Activated naive CD8-positive, alpha-beta T cell treated with anti-CD3 and anti-CD28 coated beads for 36 hours (primary cell): ENCODE results near the gene KRT4. TPM values are rescaled to one million over a fixed set of nuclear protein-coding genes. Genes with fewer than 3 reads are reported as not detected.

ENCODE experiments used
- DNase-seq: peaks from one replicate; pipeline ENCODE4 v3.0.0; 2021
- H3K27ac Mint-ChIP-seq: one replicate; pipeline ENCODE4 v1.8.0; 2022; ENCODE audit warnings: mild to moderate bottlenecking, moderate library complexity, mixed read lengths
- H3K27me3 Mint-ChIP-seq: one replicate; pipeline ENCODE4 v1.8.0; 2022; ENCODE audit warnings: mild to moderate bottlenecking, mixed read lengths
- H3K36me3 Mint-ChIP-seq: one replicate; pipeline ENCODE4 v1.8.0; 2021; ENCODE audit warnings: mild to moderate bottlenecking, mixed read lengths
- H3K4me1 Mint-ChIP-seq: one replicate; pipeline ENCODE4 v1.8.0; 2021; ENCODE audit warnings: mixed read lengths
- H3K4me3 Mint-ChIP-seq: one replicate; pipeline ENCODE4 v1.8.0; 2022; ENCODE audit warnings: mild to moderate bottlenecking, moderate library complexity, mixed read lengths
- H3K9me3 Mint-ChIP-seq: one replicate; pipeline ENCODE4 v1.8.0; 2022; ENCODE audit warnings: mixed read lengths
- total RNA-seq, 2 experiments: library from RNA; stranded (reverse); gene quantifications; one replicate each; pipeline ENCODE4 v1.2.3, GENCODE V29; 2021

KRT4 gene
- total RNA-seq, 2 experiments from 2014 or later: 0.22 TPM; not detected in 1

- Mint-ChIP-seq H3K4me1 (peaks cover 8% of the 10 kb centered on the region), H3K9me3 (no peaks in the 10 kb centered on the region), H3K4me3 (no peak overlapping the region), H3K36me3 (no peaks in the 10 kb centered on the region), H3K27ac (no peak overlapping the region), H3K27me3 (no peaks in the 10 kb centered on the region)
- no peak for DNase-seq
These were observed 6.0 kb upstream of the KRT4 start for GRCh38 chr12:52819731-52820510.

GRCh38 chr12:52818887-52819420, 5.0 kb upstream of the KRT4 start:
- Mint-ChIP-seq H3K4me3 (no peak overlapping the region), H3K27ac (no peak overlapping the region)

GRCh38 chr12:52818388-52818787, 4.5 kb upstream of the KRT4 start:
- no peak overlapping the region for H3K4me3 Mint-ChIP-seq
- no peak for DNase-seq
- H3K27ac Mint-ChIP-seq: no peak overlapping the region
- H3K9me3 Mint-ChIP-seq: no peaks in the 10 kb centered on the region
- H3K27me3 Mint-ChIP-seq: no peaks in the 10 kb centered on the region
- peaks cover 8% of the 10 kb centered on the region for H3K4me1 Mint-ChIP-seq
- H3K36me3 Mint-ChIP-seq: no peaks in the 10 kb centered on the region

More at GRCh38 chr12:52818887-52819420, 5.0 kb upstream of the KRT4 start:
- peaks cover 8% of the 10 kb centered on the region for H3K4me1 Mint-ChIP-seq
- H3K27me3 Mint-ChIP-seq: no peaks in the 10 kb centered on the region
- no peaks in the 10 kb centered on the region for H3K36me3 Mint-ChIP-seq
- no peak for DNase-seq
- H3K9me3 Mint-ChIP-seq: no peaks in the 10 kb centered on the region

- no peak for DNase-seq
- no peaks in the 10 kb centered on the region for H3K9me3 Mint-ChIP-seq
- peaks cover 8% of the 10 kb centered on the region for H3K4me1 Mint-ChIP-seq
- no peaks in the 10 kb centered on the region for H3K27me3 Mint-ChIP-seq
- H3K27ac Mint-ChIP-seq: no peak overlapping the region
- H3K36me3 Mint-ChIP-seq: no peaks in the 10 kb centered on the region
- H3K4me3 Mint-ChIP-seq: no peak overlapping the region
These were observed 3.9 kb upstream of the KRT4 start for GRCh38 chr12:52817699-52818238.

- H3K27me3 Mint-ChIP-seq: no peaks in the 10 kb centered on the region
- no peak overlapping the region for H3K27ac Mint-ChIP-seq
- H3K4me1 Mint-ChIP-seq: peaks cover 8% of the 10 kb centered on the region
- DNase-seq: no peak
- no peak overlapping the region for H3K4me3 Mint-ChIP-seq
- no peaks in the 10 kb centered on the region for H3K9me3 Mint-ChIP-seq
- H3K36me3 Mint-ChIP-seq: no peaks in the 10 kb centered on the region
These were observed 3.2 kb upstream of the KRT4 start for GRCh38 chr12:52817003-52817698.

- Mint-ChIP-seq H3K4me3 (no peak overlapping the region), H3K36me3 (no peaks in the 10 kb centered on the region), H3K9me3 (no peaks in the 10 kb centered on the region), H3K27me3 (no peaks in the 10 kb centered on the region), H3K27ac (no peak overlapping the region), H3K4me1 (peaks cover 8% of the 10 kb centered on the region)
- DNase-seq: no peak
These were observed 2.0 kb upstream of the KRT4 start for GRCh38 chr12:52815676-52816588.

GRCh38 chr12:52815161-52815560, 1.2 kb upstream of the KRT4 start:
- Mint-ChIP-seq H3K4me1 (peaks cover 8% of the 10 kb centered on the region), H3K36me3 (no peaks in the 10 kb centered on the region), H3K9me3 (no peaks in the 10 kb centered on the region), H3K27me3 (no peaks in the 10 kb centered on the region), H3K27ac (no peak overlapping the region), H3K4me3 (no peak overlapping the region)
- DNase-seq: no peak

- peaks cover 8% of the 10 kb centered on the region for H3K4me1 Mint-ChIP-seq
- no peaks in the 10 kb centered on the region for H3K27me3 Mint-ChIP-seq
- H3K4me3 Mint-ChIP-seq: no peak overlapping the region
- no peak for DNase-seq
- H3K9me3 Mint-ChIP-seq: no peaks in the 10 kb centered on the region
- no peaks in the 10 kb centered on the region for H3K36me3 Mint-ChIP-seq
- no peak overlapping the region for H3K27ac Mint-ChIP-seq
These were observed 817 bp upstream of the KRT4 start for GRCh38 chr12:52814710-52815155.

GRCh38 chr12:52813203-52813819, 605 bp downstream of the KRT4 start:
- Mint-ChIP-seq H3K9me3 (no peaks in the 10 kb centered on the region), H3K27ac (no peak overlapping the region)

GRCh38 chr12:52812749-52813148, 1.2 kb downstream of the KRT4 start:
- DNase-seq: no peak

More at GRCh38 chr12:52813203-52813819, 605 bp downstream of the KRT4 start:
- H3K4me3 Mint-ChIP-seq: no peak overlapping the region
- no peaks in the 10 kb centered on the region for H3K27me3 Mint-ChIP-seq
- peaks cover 8% of the 10 kb centered on the region for H3K4me1 Mint-ChIP-seq
- H3K36me3 Mint-ChIP-seq: no peaks in the 10 kb centered on the region
- DNase-seq: no peak

GRCh38 chr12:52812073-52812400, 1.9 kb downstream of the KRT4 start:
- Mint-ChIP-seq H3K27me3 (no peaks in the 10 kb centered on the region), H3K9me3 (no peaks in the 10 kb centered on the region), H3K4me1 (no peaks in the 10 kb centered on the region), H3K27ac (no peak overlapping the region), H3K4me3 (no peak overlapping the region), H3K36me3 (no peaks in the 10 kb centered on the region)
- DNase-seq: no peak

More at GRCh38 chr12:52812749-52813148, 1.2 kb downstream of the KRT4 start:
- Mint-ChIP-seq H3K27me3 (no peaks in the 10 kb centered on the region), H3K36me3 (no peaks in the 10 kb centered on the region), H3K9me3 (no peaks in the 10 kb centered on the region), H3K4me1 (peaks cover 4% of the 10 kb centered on the region), H3K27ac (no peak overlapping the region), H3K4me3 (no peak overlapping the region)

- Mint-ChIP-seq H3K27me3 (no peaks in the 10 kb centered on the region), H3K4me3 (no peak overlapping the region), H3K9me3 (no peaks in the 10 kb centered on the region), H3K4me1 (no peaks in the 10 kb centered on the region), H3K36me3 (no peaks in the 10 kb centered on the region), H3K27ac (no peak overlapping the region)
- no peak for DNase-seq
These were observed 2.5 kb downstream of the KRT4 start for GRCh38 chr12:52811191-52812072.

GRCh38 chr12:52810554-52810953, 3.4 kb downstream of the KRT4 start:
- no peaks in the 10 kb centered on the region for H3K27me3 Mint-ChIP-seq
- H3K4me3 Mint-ChIP-seq: no peak overlapping the region
- H3K9me3 Mint-ChIP-seq: no peaks in the 10 kb centered on the region

More at GRCh38 chr12:52810554-52810953, 3.4 kb downstream of the KRT4 start:
- no peaks in the 10 kb centered on the region for H3K4me1 Mint-ChIP-seq
- no peak for DNase-seq
- no peak overlapping the region for H3K27ac Mint-ChIP-seq
- no peaks in the 10 kb centered on the region for H3K36me3 Mint-ChIP-seq
